Stimulated activated CD4-positive, alpha-beta T cell treated with anti-CD3 and anti-CD28 coated beads, Interleukin-2, amount 100 ng/mL, for 24 hours (primary cell): Measurements from ENCODE around the gene STRBP.
"Not testable (repeated sequence)": the region's sequence is repeated elsewhere in the genome, so short reads cannot be mapped to it uniquely, and the experiment has no call there.

Experiments used
- DNase-seq, 2 donors: peaks; one replicate each; pipeline ENCODE4 v3.0.0-alpha.2; 2020

The STRBP gene

DNA sequence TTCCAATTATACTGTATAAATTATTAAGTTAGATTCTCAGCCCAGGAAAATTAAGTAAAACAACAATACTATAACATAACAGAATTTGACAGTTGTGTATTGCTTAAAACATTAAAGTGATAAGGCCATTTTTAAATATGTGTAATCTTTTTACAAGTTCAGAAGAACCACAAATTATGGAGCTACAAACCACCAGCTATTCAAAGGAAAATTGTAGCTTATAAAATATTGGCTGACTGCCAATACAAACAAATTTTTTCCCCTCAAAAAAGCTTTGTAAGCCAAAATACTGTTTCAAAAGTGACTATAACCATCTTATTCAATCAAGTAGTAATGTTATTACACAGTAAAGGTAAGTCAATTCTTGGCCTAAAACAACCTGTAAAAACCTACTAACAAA lies 21.9 kb downstream of the STRBP start:
- no peak for DNase-seq

GRCh38 chr9:123239726-123240125 lies 28.7 kb downstream of the STRBP start:
- no peak for DNase-seq

GRCh38 chr9:123238365-123238764 lies 30.0 kb downstream of the STRBP start:
- no peak for DNase-seq

- no peak for DNase-seq
These were observed 31.2 kb downstream of the STRBP start for GRCh38 chr9:123237220-123237619.

- DNase-seq, result no peak
These were observed 32.9 kb downstream of the STRBP start for GRCh38 chr9:123235448-123235847.

DNA sequence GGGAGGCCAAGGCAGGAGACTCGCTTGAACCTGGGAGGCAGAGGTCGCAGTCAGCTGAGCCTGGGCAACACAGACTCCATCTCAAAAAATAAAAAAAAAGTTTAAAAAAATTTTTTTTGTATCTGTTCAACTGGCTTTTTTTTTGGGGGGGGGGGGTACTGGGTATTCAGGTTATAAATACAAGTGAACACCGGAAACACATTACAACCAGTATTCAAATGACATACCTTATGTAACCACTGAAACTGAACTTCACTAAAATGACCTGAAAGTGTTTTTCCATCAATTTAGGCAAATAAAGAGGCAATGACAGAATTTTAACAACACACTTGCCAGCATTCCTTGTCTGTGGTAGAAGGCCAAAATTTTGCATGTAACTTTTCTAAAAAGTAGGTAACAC lies 33.5 kb downstream of the STRBP start:
- no peak for DNase-seq

GRCh38 chr9:123232332-123232731 lies 36.1 kb downstream of the STRBP start:
- DNase-seq, result no peak

- no peak for DNase-seq
These were observed 37.0 kb downstream of the STRBP start for GRCh38 chr9:123231421-123231820.

GRCh38 chr9:123228967-123229366 lies 39.4 kb downstream of the STRBP start:
- no peak for DNase-seq

DNA sequence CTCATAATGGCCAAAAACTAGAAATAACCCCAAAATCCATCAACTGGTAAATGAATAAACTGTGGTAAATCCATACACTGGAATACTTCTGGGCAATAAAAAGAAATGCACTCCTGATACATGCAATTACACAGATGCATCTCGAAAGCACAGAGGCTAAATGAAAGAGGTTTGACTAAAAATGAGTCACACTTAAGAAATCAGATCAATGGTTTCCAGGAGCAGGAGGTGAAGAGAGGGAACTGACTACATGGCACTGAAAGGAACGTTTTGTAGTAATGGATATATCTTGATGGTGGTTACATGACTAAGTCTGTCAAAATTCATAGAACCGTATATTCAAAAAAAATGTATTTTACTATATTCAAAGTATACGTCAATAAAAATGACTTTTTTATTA lies 42.4 kb downstream of the STRBP start:
- no peak for DNase-seq

- DNase-seq, result peak; percentile 51 to 65
These were observed 43.0 kb downstream of the STRBP start for GRCh38 chr9:123225374-123225813.

DNA sequence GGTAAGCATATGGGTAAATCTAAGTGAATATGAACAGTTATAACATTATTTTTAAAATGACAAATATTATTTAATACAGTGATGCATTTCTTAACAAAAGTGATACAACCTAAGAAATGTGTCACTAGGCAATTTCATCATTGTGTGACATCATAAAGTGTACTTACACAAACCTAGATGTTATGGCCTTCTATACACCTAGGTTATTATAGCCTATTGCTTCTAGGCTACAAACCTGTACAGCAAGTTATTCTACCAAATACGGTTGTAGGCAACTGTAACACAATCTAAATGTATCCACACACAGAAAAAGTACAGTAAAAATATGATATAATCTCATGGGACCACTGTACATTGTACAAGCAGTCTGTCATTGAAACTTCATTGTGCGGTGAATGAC lies 48.3 kb downstream of the STRBP start:
- DNase-seq, result no peak

DNA sequence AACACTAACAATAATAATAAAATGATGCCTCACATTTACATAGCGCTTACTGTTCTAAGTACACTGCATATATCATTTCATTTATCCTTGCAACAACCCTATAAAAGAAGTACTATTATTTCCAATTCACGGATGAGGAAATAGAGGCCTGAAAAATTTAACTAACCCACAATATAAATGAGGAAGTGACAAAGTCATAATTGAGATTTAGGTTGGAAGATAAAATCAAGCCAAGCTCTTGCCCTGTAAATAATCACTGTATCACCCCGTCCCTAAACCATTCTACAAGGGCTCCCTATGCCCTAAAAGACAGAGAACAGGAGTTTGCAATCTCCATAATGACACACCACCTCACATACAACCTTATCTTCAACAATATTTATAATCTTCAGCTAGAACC lies 49.6 kb downstream of the STRBP start:
- DNase-seq, result no peak

DNA sequence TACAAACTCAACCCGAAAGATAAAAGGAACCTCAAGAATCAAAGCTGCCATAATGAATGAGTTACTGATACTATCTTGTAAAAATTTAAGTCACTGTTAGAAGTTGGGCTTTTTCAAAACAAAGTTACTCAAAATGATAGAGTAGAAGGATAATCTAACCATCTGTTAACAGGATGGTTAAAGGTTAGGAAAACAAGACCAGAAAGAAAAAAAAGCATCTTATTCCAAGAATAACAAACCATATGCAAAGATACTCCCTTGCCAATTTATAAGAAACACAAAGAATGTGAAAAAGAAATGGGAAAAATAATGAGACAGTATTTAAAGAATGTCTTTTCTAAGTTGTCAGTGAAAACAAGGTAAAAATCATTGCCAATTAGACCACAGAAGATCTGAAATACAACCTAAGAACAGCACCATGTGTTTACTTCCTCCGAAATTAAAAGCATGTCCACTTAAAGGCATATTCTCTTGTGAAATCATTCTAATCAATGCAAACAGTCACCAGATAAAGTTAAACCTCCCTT lies 51.2 kb downstream of the STRBP start:
- DNase-seq, result no peak

DNA sequence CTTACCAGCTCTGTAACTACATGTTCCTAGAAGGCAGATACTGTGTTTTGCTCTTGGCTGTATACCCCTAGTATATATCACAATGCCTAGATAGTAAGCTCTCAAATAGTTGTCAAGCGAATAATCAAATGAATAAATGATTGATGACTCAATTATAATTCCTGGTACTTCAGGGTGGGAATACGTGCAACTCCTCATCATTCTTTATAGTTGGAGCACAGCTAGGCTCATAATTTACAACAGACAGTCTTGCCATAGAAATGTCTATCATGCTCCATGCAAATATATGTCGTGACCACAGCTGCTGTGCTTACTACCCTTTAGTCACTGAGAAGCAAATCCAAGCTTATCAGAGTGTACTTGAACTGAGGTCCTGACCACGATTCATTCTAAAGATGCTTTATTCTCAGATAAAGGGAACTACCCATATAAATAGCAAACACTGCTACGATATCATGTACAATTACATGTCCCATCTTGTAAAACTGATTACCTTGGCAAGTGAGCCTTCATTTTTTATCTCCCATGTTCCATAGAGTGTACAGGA lies 52.1 kb downstream of the STRBP start:
- no peak for DNase-seq

DNA sequence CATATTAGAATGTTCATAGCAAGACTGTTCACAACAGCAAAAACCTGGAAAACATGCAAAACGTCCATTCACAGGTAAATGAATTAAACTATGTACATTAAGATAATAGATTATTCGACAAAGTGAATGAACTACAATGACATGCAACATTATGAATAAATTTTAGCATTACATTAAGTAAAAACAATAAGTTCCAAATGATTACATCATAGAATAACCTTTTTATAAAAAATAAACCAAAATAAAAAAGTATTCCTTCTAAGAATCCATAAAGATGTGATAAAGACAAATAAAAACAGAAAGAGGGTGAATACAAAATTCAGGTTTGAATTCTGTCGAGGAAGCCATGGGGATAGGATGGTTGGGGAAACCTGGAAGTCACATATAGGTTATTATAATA lies 57.3 kb downstream of the STRBP start:
- no peak for DNase-seq

DNA sequence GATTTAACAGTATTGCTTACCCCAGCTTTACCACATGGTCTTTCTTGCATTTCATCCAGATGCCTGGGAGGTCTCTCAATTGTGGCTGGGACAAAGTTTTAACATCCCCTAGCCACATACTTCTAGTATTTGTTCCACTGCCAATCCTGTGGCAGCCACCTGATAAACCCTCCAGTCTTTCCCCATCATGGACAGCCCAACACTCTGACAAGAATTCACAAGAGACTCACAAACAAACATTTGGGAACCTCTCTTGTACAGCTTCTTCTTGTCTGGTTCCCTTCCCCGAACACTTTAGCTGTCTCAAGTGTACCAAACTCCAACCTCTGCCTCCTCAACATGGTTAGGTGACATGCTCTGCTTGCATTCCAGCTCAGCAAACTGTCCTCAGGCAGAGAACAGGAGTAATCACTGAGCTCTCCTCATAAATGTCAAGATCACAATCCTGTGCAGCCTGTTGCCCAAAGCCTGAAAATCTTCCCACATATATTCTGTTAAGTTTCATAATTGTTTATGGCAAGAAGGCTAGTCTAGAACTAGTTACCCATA lies 59.7 kb downstream of the STRBP start:
- DNase-seq, result no peak

DNA sequence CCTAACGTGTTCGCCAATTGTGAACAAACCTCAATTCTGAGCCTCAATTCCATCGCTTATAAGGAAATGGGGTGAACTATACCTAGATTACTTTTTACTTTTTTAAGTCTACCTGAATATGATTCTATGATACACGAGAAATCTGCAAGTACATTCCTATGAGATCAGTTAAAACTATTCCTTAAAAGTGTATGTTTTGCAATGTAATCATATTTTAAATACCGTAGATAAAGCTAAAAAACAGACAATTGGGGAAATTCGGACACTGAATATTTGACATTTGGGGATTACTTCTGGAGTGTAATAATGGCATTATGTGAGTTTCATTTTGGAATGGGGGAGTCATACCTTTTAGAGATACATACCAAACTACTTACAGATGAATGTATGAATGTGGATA lies 62.3 kb downstream of the STRBP start:
- DNase-seq, result no peak

DNA sequence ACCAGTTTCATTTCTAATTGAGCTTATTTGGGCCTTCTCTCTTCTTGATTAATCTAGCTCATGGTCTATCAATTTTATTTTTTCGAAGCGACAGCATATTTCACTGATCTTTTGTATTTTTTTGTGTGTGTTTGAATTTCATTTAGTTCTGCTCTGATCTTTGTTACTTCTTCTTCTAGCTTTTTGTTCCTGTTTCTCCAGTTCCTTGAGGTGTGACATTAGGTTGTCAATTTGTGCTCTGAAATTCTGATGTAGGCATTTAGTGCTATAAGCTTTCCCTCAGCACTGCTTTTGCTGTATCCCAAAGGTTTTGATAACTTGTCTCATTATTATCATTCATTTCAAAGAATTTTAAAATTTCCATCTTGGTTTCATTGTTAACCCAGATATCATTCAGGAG lies 67.3 kb downstream of the STRBP start:
- DNase-seq, result no peak

DNA sequence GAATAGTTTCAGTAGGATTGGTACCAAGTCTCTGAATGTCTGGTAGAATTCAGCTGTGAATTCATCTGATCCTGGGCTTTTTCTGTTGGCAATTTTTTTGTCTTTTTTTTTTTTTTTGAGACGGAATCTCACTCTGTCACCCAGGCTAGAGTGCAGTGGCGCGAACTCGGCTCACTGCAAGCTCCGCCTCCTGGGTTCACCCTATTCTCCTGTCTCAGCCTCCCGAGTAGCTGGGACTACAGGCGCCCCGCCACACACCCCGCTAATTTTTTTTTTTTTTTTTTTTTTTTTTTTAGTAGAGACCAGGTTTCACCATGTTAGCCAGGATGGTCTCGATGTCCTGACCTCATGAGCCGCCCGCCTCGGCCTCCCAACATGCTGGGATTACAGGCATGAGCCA lies 67.9 kb downstream of the STRBP start:
- DNase-seq, result not testable (repeated sequence)

DNA sequence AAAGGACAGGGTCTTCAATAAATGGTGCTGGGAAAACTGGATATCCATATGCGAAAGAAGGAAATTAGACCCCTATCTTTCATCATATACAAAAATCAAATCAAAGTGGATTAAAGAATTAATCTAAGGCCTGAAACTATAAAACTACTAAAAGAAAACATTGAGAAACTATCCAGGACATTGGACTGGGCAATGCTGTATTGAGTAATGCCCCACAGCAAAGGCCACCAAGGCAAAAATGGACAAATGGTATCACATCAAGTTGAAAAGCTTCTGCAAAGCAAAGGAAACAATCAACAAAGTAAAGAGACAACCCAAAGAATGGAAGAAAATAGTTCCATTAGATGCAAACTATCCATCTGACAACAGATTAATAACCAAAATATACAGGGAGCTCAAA lies 72.3 kb downstream of the STRBP start:
- DNase-seq, result no peak

- DNase-seq, result no peak
These were observed 74.4 kb downstream of the STRBP start for GRCh38 chr9:123194023-123194422.

- DNase-seq, result no peak
These were observed 76.7 kb downstream of the STRBP start for GRCh38 chr9:123191680-123192079.

GRCh38 chr9:123191260-123191659 lies 77.1 kb downstream of the STRBP start:
- DNase-seq, result no peak

DNA sequence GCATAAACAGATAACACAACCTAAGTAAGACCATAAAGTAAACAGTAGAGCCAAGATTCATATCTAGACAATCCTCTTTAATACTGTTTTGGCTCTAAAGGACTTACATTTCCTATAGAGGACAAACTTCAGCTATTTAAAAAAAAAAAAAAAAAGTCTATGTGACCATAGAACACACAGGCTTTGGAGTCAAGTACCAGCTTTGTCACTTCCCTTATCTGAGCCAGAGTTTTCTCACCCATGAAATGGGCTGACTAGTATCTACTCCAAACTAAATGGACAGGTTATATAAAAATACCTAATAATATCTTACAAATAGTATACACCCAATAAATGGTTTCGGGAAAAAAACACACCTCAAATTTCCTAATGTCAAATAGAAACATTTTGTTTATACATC lies 81.3 kb downstream of the STRBP start:
- DNase-seq, result no peak
